HepG2 (cell line): ENCODE data around the gene DPEP2NB. TPM values are rescaled to one million over a fixed set of nuclear protein-coding genes. Genes with fewer than 3 reads are reported as not detected.
A peak's percentile ranks its signal among the peaks of the same experiment; 100 is the strongest.

Source experiments
- ASH2L ChIP-seq: fragments of 300-600, 200-600 bp; sonication (generic); IDR thresholded peaks from 2 replicates; pipeline ENCODE4 v1.7.0; 2017; ENCODE audit warnings: low read depth, mild to moderate bottlenecking, moderate library complexity, mixed read lengths, low read length; ENCODE audit not compliant: insufficient read length
- CEBPZ ChIP-seq: IDR thresholded peaks from 2 replicates; pipeline ENCODE4 v1.6.1; 2012; ENCODE audit warnings: low read length, improper control_type of control experiment
- DBP ChIP-seq: sonication (generic); formaldehyde crosslinking; IDR thresholded peaks from 2 replicates; pipeline ENCODE4 v1.4.0; 2020; ENCODE audit warnings: missing genetic modification reagents; ENCODE audit errors: not compliant biosample characterization
- FOXM1 ChIP-seq: sonication (generic); formaldehyde crosslinking; IDR thresholded peaks from 2 replicates; pipeline ENCODE4 v1.5.0; 2020; ENCODE audit warnings: missing genetic modification reagents
- GATA4 ChIP-seq: sonication (generic); IDR thresholded peaks from 2 replicates; pipeline ENCODE4 v1.6.1; 2016; ENCODE audit warnings: antibody characterized with exemption, low read depth, borderline replicate concordance
- GATAD2A ChIP-seq: IDR thresholded peaks from 2 replicates; pipeline ENCODE4 v1.6.1; 2016
- JUND ChIP-seq: sonication (generic); formaldehyde crosslinking; IDR thresholded peaks from 2 replicates; pipeline ENCODE4 v1.8.0; 2022; ENCODE audit warnings: mild to moderate bottlenecking, missing genetic modification reagents
- KLF15 ChIP-seq: sonication (generic); formaldehyde crosslinking; IDR thresholded peaks from 2 replicates; pipeline ENCODE4 v1.8.1; 2023; ENCODE audit warnings: borderline replicate concordance, mild to moderate bottlenecking, inconsistent platforms, missing genetic modification reagents, mixed read lengths
- MTA3 ChIP-seq: sonication (generic); formaldehyde crosslinking; IDR thresholded peaks from 2 replicates; pipeline ENCODE4 v1.4.0; 2020; ENCODE audit warnings: missing genetic modification reagents
- MYPOP ChIP-seq: sonication (generic); formaldehyde crosslinking; IDR thresholded peaks from 2 replicates; pipeline ENCODE4 v1.8.1; 2023; ENCODE audit warnings: mild to moderate bottlenecking, moderate library complexity, missing genetic modification reagents
- NR2C2 ChIP-seq: sonication (generic); formaldehyde crosslinking; IDR thresholded peaks from 2 replicates; pipeline ENCODE4 v1.4.0; 2020; ENCODE audit warnings: missing genetic modification reagents, mild to moderate bottlenecking, moderate library complexity, borderline replicate concordance
- PRDM15 ChIP-seq: sonication (generic); formaldehyde crosslinking; IDR thresholded peaks from 2 replicates; pipeline ENCODE4 v1.4.0; 2020; ENCODE audit warnings: missing genetic modification reagents
- ZMYM2 ChIP-seq: sonication (generic); formaldehyde crosslinking; IDR thresholded peaks from 2 replicates; pipeline ENCODE4 v1.8.0; 2022; ENCODE audit warnings: mild to moderate bottlenecking, missing genetic modification reagents
- ZNF292 ChIP-seq: sonication (generic); formaldehyde crosslinking; IDR thresholded peaks from 2 replicates; pipeline ENCODE4 v1.8.1; 2022; ENCODE audit warnings: mild to moderate bottlenecking, low read depth, missing genetic modification reagents, borderline replicate concordance
- ZNF597 ChIP-seq: sonication (generic); formaldehyde crosslinking; IDR thresholded peaks from 2 replicates; pipeline ENCODE4 v1.5.0; 2020; ENCODE audit warnings: missing genetic modification reagents
- ZNF614 ChIP-seq: IDR thresholded peaks from 2 replicates; pipeline ENCODE4 v1.6.1; 2018; ENCODE audit warnings: missing biosample characterization, missing genetic modification reagents, inconsistent platforms, borderline replicate concordance
- ZNF644 ChIP-seq: IDR thresholded peaks from 2 replicates; pipeline ENCODE4 v1.6.1; 2016; ENCODE audit warnings: low read depth
- ZNF772 ChIP-seq: sonication (generic); formaldehyde crosslinking; IDR thresholded peaks from 2 replicates; pipeline ENCODE4 v1.5.0; 2020; ENCODE audit warnings: mild to moderate bottlenecking, missing genetic modification reagents
- polyA plus RNA-seq, 8 experiments: library from polyadenylated mRNA; depleted of rRNA in 3 of 8; stranded (reverse) in 7 of 8; unstranded in 1 of 8; fragments of >200 nt; fragmentation: Illumina TruSeq in 4 of 8; extraction: Trizol in 4 of 8; gene quantifications; 2 replicates each; pipeline versions ENCODE4 v1.2.1 to v1.2.3, GENCODE V29; 2011 to 2016; ENCODE audit warnings: low read depth in 4 of 8, missing spikeins in 1 of 8, mixed read lengths in 1 of 8; ENCODE audit not compliant: insufficient read depth in 1 of 8
- total RNA-seq, 5 experiments: library from RNA; depleted of rRNA; stranded (reverse); fragments of >200 nt; fragmentation: Illumina TruSeq; extraction: Trizol; gene quantifications; 2 replicates each; pipeline ENCODE4 v1.2.3, GENCODE V29; 2016; ENCODE audit warnings: low read depth in 1 of 5

Gene DPEP2NB
- total and polyA plus RNA-seq, 2 of the 13 experiments (the other 11 are each of a cell fraction or from before 2014, with no cell fraction given): not detected

GRCh38 chr16:68022728-68023537 lies 7.2 kb upstream of the DPEP2NB start, which contains the start of the genes DDX28 and DUS2 (continued):
- TF ChIP-seq GATAD2A: peak; percentile 75; the same call in 1 of the 2 replicates
- TF ChIP-seq ASH2L: peak; percentile 99
- 0 out of 2 replicates have a peak, but pooled peaks have one; percentile 70 for TF ChIP-seq ZNF614 (CRISPR knock-in tag)
- peak; percentile 30; the same call in 1 of the 2 replicates for TF ChIP-seq ZNF772
- peak; percentile 93 for TF ChIP-seq MYPOP
- no peak; the same call in 1 of the 2 replicates for TF ChIP-seq KLF15 (CRISPR knock-in tag)
- TF ChIP-seq ZMYM2 (CRISPR knock-in tag): 0 out of 2 replicates have a peak, but pooled peaks have one; percentile 23
- TF ChIP-seq CEBPZ: no peak
- peak; percentile 75 for TF ChIP-seq DBP (CRISPR knock-in tag)
- TF ChIP-seq NR2C2 (CRISPR knock-in tag): peak; percentile 98
- TF ChIP-seq PRDM15 (CRISPR knock-in tag): peak; percentile 61; the same call in 1 of the 2 replicates
- TF ChIP-seq GATA4: peak; percentile 72; the same call in 1 of the 2 replicates
- TF ChIP-seq JUND (CRISPR knock-in tag): peak; percentile 85
- TF ChIP-seq MTA3 (CRISPR knock-in tag): no peak
- no peak; the same call in 1 of the 2 replicates for TF ChIP-seq ZNF597
- no peak for TF ChIP-seq ZNF644 (CRISPR knock-in tag)
- no peak for TF ChIP-seq ZNF292 (CRISPR knock-in tag)
- 0 out of 2 replicates have a peak, but pooled peaks have one; percentile 29 for TF ChIP-seq FOXM1 (CRISPR knock-in tag)
